K562 (cell line): ENCODE measurements around the gene MTG2. TPM values are rescaled to one million over a fixed set of nuclear protein-coding genes. Genes with fewer than 3 reads are reported as not detected.

Experiments used
- ATAC-seq: fragments of 200-7000 bp; cut with Tn5 transposase; 3 replicates; pipeline ENCODE4 v1.9.1; 2020; ENCODE audit warnings: moderate library complexity
- BruUV-seq: library from RNA; stranded (reverse); fragments of 400-500 nt; replicated peaks from 2 replicates; lab custom pipeline; 2021; lab: Mats Ljungman, UMichigan
- CTCF ChIA-PET: fragments of 300-600 bp; formaldehyde crosslinking; extraction: SDS; loops from one replicate; lab custom pipeline; 2021; ENCODE audit warnings: low intra/inter-chr PET ratio; lab: Yijun Ruan, JAX
- POLR2A ChIA-PET: fragments of 300-600, 350-650 bp; sonication (Branson Sonifier 250); formaldehyde crosslinking; extraction: SDS; loops from one replicate; lab custom pipeline; 2021; ENCODE audit warnings: antibody characterized with exemption, inconsistent platforms; lab: Yijun Ruan, JAX
- DNase-seq, 4 experiments: peaks; one replicate each; pipeline versions ENCODE4 v3.0.0 to v3.0.0-alpha.2; 2011 to 2018; ENCODE audit warnings: low spot score in 3 of 4, mixed read lengths in 3 of 4; ENCODE audit errors: extremely low read depth in 1 of 4
- FAIRE-seq: peaks from 2 replicates; lab custom pipeline; 2011; peaks lifted over from hg19 to GRCh38; lab: Jason Lieb, UNC
- H2AFZ ChIP-seq: 2 replicates; pipeline ENCODE4 v1.6.0; 2011; ENCODE audit warnings: low read depth, low read length, control low read depth, inconsistent platforms
- H3K27ac ChIP-seq: fragments of 200-600 bp; 3 replicates; pipeline ENCODE4 v1.8.0; 2011; ENCODE audit warnings: low read depth, mild to moderate bottlenecking, control low read depth, inconsistent platforms, low read length, moderate library complexity, mixed read lengths; ENCODE audit errors: extremely low read depth
- H3K27me3 ChIP-seq, 2 experiments: fragments of 300-600 bp in 1 of 2; 2 replicates in 1 of 2; 3 replicates in 1 of 2; pipeline versions ENCODE4 v1.6.0 to v1.8.0; 2011; ENCODE audit warnings: inconsistent platforms in 2 of 2, low read length in 2 of 2, mild to moderate bottlenecking in 1 of 2, mixed read lengths in 1 of 2, moderate library complexity in 1 of 2; ENCODE audit not compliant: control insufficient read depth in 2 of 2, insufficient read depth in 2 of 2
- H3K36me3 ChIP-seq: fragments of 300-600 bp; 3 replicates; pipeline ENCODE4 v1.8.0; 2011; ENCODE audit warnings: mild to moderate bottlenecking, low read length, inconsistent platforms; ENCODE audit not compliant: control insufficient read depth, insufficient read depth
- H3K4me1 ChIP-seq, 2 experiments: fragments of 200-600 bp in 1 of 2; replicated peaks in 1 of 2; 2 replicates in 1 of 2; 3 replicates in 1 of 2; pipeline versions ENCODE4 v1.5.1 to v1.8.0; 2011; ENCODE audit warnings: inconsistent platforms in 2 of 2, low read length in 2 of 2, mild to moderate bottlenecking in 1 of 2, mixed read lengths in 1 of 2, moderate library complexity in 1 of 2; ENCODE audit not compliant: control insufficient read depth in 2 of 2, insufficient read depth in 2 of 2
- H3K4me2 ChIP-seq: 2 replicates; pipeline ENCODE4 v1.6.1; 2011; ENCODE audit warnings: low read length, control low read depth, inconsistent platforms, mixed read lengths; ENCODE audit not compliant: insufficient read depth
- H3K4me3 ChIP-seq: fragments of 200-600 bp; sonication (generic), shearing (Covaris generic); 2 replicates; pipeline ENCODE4 v1.5.1; 2016; ENCODE audit warnings: control low read depth, inconsistent platforms
- H3K79me2 ChIP-seq: fragments of 200-600 bp; 3 replicates; pipeline ENCODE4 v1.8.0; 2011; ENCODE audit warnings: low read length, inconsistent platforms; ENCODE audit not compliant: control insufficient read depth, insufficient read depth
- H3K9ac ChIP-seq, 2 experiments: 2 replicates each; pipeline versions ENCODE4 v1.6.0 to v1.6.1; 2011; ENCODE audit warnings: low read depth in 2 of 2, low read length in 2 of 2, control low read depth in 1 of 2, inconsistent platforms in 1 of 2, mild to moderate bottlenecking in 1 of 2, mixed read lengths in 1 of 2; ENCODE audit not compliant: insufficient read depth in 1 of 2
- H3K9me1 ChIP-seq: one replicate; pipeline ENCODE4 v1.6.0; 2011; ENCODE audit warnings: inconsistent platforms, mild to moderate bottlenecking, low read length, moderate library complexity; ENCODE audit not compliant: control insufficient read depth, insufficient read depth
- H3K9me3 ChIP-seq: replicated peaks from 2 replicates; pipeline ENCODE4 v1.5.1; 2011; ENCODE audit warnings: low read depth, low read length, inconsistent platforms; ENCODE audit not compliant: control insufficient read depth, insufficient read depth
- H4K20me1 ChIP-seq: replicated peaks from 2 replicates; pipeline ENCODE4 v1.6.1; 2011; ENCODE audit warnings: low read length, inconsistent platforms, mixed read lengths; ENCODE audit not compliant: control insufficient read depth, insufficient read depth
- BCL6 ChIP-seq: fragments of 250-450 bp; sonication (Bioruptor Pico); IDR thresholded peaks from 2 replicates; pipeline ENCODE4 v1.4.0; 2020
- CBX8 ChIP-seq: fragments of 200-600 bp; sonication (generic); IDR thresholded peaks from 2 replicates; pipeline ENCODE4 v1.6.1; 2012; ENCODE audit warnings: borderline replicate concordance, mixed run types, low read depth, mild to moderate bottlenecking, moderate library complexity, mixed read lengths, low read length, control low read depth, inconsistent platforms; ENCODE audit not compliant: poor library complexity, severe bottlenecking; ENCODE audit errors: extremely low read depth
- FOXK2 ChIP-seq, 2 experiments: fragments of 450-650 bp; IDR thresholded peaks in 1 of 2; conservative IDR thresholded peaks in 1 of 2; 2 replicates each; pipeline ENCODE4 v1.6.1; 2016; ENCODE audit warnings: low read depth in 2 of 2, mild to moderate bottlenecking in 1 of 2
- ID3 ChIP-seq, 2 experiments: fragments of 250-450 bp in 1 of 2; fragments of 450-650 bp in 1 of 2; sonication (Bioruptor Pico) in 1 of 2; IDR thresholded peaks; 2 replicates each; pipeline versions ENCODE4 v1.6.1 to v1.8.0; 2016 to 2021; ENCODE audit warnings: mild to moderate bottlenecking in 2 of 2, moderate library complexity in 2 of 2, missing compliant biosample characterization in 1 of 2, missing genetic modification characterization in 1 of 2
- JUN ChIP-seq, 2 experiments: sonication (generic) in 1 of 2; formaldehyde crosslinking in 1 of 2; IDR thresholded peaks; 2 replicates each; pipeline versions ENCODE4 v1.6.1 to v1.8.0; 2012 to 2022; ENCODE audit warnings: borderline replicate concordance in 2 of 2, mild to moderate bottlenecking in 2 of 2, improper control_type of control experiment in 1 of 2, low read depth in 1 of 2, low read length in 1 of 2, missing genetic modification reagents in 1 of 2
- RERE ChIP-seq: sonication (generic); formaldehyde crosslinking; IDR thresholded peaks from 2 replicates; pipeline ENCODE4 v1.8.0; 2023; ENCODE audit warnings: missing genetic modification reagents, mild to moderate bottlenecking, borderline replicate concordance
- TRIM24 ChIP-seq, 2 experiments: fragments of 450-650 bp; IDR thresholded peaks; 2 replicates each; pipeline ENCODE4 v1.6.1; 2016
- ZNF79 ChIP-seq: fragments of 250-450 bp; sonication (Bioruptor Pico); IDR thresholded peaks from 2 replicates; pipeline ENCODE4 v1.4.0; 2020; ENCODE audit warnings: low read depth, mild to moderate bottlenecking, moderate library complexity
- WGBS: fragments of 100-300 bp; shearing (Covaris generic); methylation state at CpG from one replicate; pipeline ENCODE4 v1.1.6; 2016; ENCODE audit warnings: low coverage, mixed read lengths; ENCODE audit not compliant: insufficient coverage; ENCODE audit errors: missing lambda C conversion rate; 5-methylcytosine and 5-hydroxymethylcytosine counted together
- in situ Hi-C: fragments of 300-500 bp; cut with MboI; formaldehyde crosslinking; loops from 4 replicates; pipeline ENCODE4 v1.15.0; 2018; ENCODE audit warnings: inconsistent platforms, mixed read lengths
- intact Hi-C: fragments of 100-400 bp; cut with micrococcal nuclease; formaldehyde crosslinking; loops from 2 replicates; pipeline ENCODE4 v1.14.2; 2022
- polyA plus RNA-seq, 8 experiments: library from polyadenylated mRNA; depleted of rRNA in 4 of 8; stranded (reverse) in 5 of 8; unstranded in 3 of 8; fragments of >200 nt; fragmentation: Nextera tagmentation in 2 of 8; fragmentation: Illumina TruSeq in 1 of 8; extraction: Ambion mirVana in 2 of 8; extraction: Trizol in 1 of 8; gene quantifications; 2 replicates each; pipeline versions ENCODE4 v1.2.1 to v1.2.3, GENCODE V29; 2011 to 2014; ENCODE audit warnings: inconsistent platforms in 1 of 8, missing spikeins in 1 of 8
- total RNA-seq, 7 experiments: library from RNA; depleted of rRNA in 6 of 7; stranded (reverse); fragments of >200 nt in 6 of 7; fragmentation: Illumina TruSeq in 2 of 7; extraction: Trizol in 2 of 7; gene quantifications; 2 replicates each; pipeline versions ENCODE4 v1.2.1 to v1.2.3, GENCODE V29; 2011 to 2021; ENCODE audit warnings: low replicate concordance in 1 of 7

The MTG2 gene
- total and polyA plus RNA-seq, 9 of the 15 experiments (the other 6 are each of a cell fraction or from before 2014, with no cell fraction given), result 8.7 to 67.5 (median 44.5) TPM

- Histone ChIP-seq H2AFZ (no peak overlapping the region), H3K27ac (no peak overlapping the region), H3K9me3 (no peaks in the 10 kb centered on the region), H3K4me1 (peaks cover 0 to 53% of the 10 kb centered on the region in 2 experiments; a peak in 2 of 5 replicates), H4K20me1 (peaks cover 35% of the 10 kb centered on the region), H3K36me3 (no peaks in the 10 kb centered on the region), H3K9ac (peak overlapping the region in 1 of 2 experiments; percentile 23; a peak in 1 of 4 replicates), H3K4me3 (no peak overlapping the region), H3K9me1 (peaks cover 3% of the 10 kb centered on the region), H3K79me2 (no peaks in the 10 kb centered on the region), H3K4me2 (no peak overlapping the region), H3K27me3 (peaks cover 40 to 74% of the 10 kb centered on the region in 2 experiments; a peak in 4 of 5 replicates)
- ChIA-PET POLR2A (no interaction called here), CTCF (no interaction called here)
- TF ChIP-seq BCL6 (CRISPR knock-in tag) (no peak), ID3 (CRISPR knock-in tag; IDR thresholded peaks at IDR 0.05) (no peak), ID3 (tag; IDR thresholded peaks at IDR 0.05) (no peak), ZNF79 (CRISPR knock-in tag) (no peak), FOXK2 (conservative IDR thresholded peaks at IDR 0.05 in 1 of 2, IDR thresholded peaks at IDR 0.05 in 1 of 2; ENCODE audit: low read depth in 2 of 2) (no peak), TRIM24 (IDR thresholded peaks at IDR 0.05) (no peak), JUN (IDR thresholded peaks at IDR 0.05; ENCODE audit: borderline replicate concordance, low read depth, low read length) (no peak), JUN (CRISPR knock-in tag; IDR thresholded peaks at IDR 0.05; ENCODE audit: borderline replicate concordance) (no peak), RERE (CRISPR knock-in tag) (no peak), CBX8 (no peak)
- no TSS peak for BruUV-seq
- WGBS, result under 1% methylated on average over 12 of the region's 12 CpGs
- DNase-seq, result no peak
- FAIRE-seq, result no peak
- intact Hi-C loops, result no loop called here
- no peak for ATAC-seq
- in situ Hi-C loops, result no loop called here
Measured at GRCh38 chr20:62214067-62214466, 31.2 kb downstream of the MTG2 start.
